Bronchial epithelial cell (primary cell): ENCODE measurements around the gene KLHL14. TPM values are rescaled to one million over a fixed set of nuclear protein-coding genes. Genes with fewer than 3 reads are reported as not detected.

Experiments
- DNase-seq: peaks from one replicate; pipeline ENCODE4 v3.0.0-alpha.2; 2010; ENCODE audit warnings: low read depth
- FAIRE-seq: peaks from 2 replicates; lab custom pipeline; 2011; peaks lifted over from hg19 to GRCh38; lab: Jason Lieb, UNC
- H3K27me3 ChIP-seq: 2 replicates; pipeline ENCODE4 v1.5.1; 2011; ENCODE audit warnings: low read length; ENCODE audit not compliant: control insufficient read depth, insufficient read depth
- H3K36me3 ChIP-seq: 2 replicates; pipeline ENCODE4 v1.5.1; 2011; ENCODE audit warnings: low read length; ENCODE audit not compliant: control insufficient read depth, insufficient read depth
- H3K4me3 ChIP-seq: 2 replicates; pipeline ENCODE4 v1.5.1; 2011; ENCODE audit warnings: mild to moderate bottlenecking, low read depth, low read length, control low read depth
- total RNA-seq: library from RNA; depleted of rRNA; stranded (reverse); fragments of >200 nt; gene quantifications from 2 replicates; pipeline ENCODE4 v1.2.1, GENCODE V29; 2014
- TF ChIP-seq, protein P1 (sequence below): IDR thresholded peaks from 2 replicates; pipeline ENCODE4 v1.5.1; 2011; ENCODE audit warnings: mild to moderate bottlenecking, moderate library complexity, low read length, control low read depth, inconsistent platforms; ENCODE audit not compliant: insufficient read depth, severe bottlenecking

KLHL14 gene, protein sequence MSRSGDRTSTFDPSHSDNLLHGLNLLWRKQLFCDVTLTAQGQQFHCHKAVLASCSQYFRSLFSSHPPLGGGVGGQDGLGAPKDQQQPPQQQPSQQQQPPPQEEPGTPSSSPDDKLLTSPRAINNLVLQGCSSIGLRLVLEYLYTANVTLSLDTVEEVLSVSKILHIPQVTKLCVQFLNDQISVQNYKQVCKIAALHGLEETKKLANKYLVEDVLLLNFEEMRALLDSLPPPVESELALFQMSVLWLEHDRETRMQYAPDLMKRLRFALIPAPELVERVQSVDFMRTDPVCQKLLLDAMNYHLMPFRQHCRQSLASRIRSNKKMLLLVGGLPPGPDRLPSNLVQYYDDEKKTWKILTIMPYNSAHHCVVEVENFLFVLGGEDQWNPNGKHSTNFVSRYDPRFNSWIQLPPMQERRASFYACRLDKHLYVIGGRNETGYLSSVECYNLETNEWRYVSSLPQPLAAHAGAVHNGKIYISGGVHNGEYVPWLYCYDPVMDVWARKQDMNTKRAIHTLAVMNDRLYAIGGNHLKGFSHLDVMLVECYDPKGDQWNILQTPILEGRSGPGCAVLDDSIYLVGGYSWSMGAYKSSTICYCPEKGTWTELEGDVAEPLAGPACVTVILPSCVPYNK
- not detected in 2 replicates for total RNA-seq

DNA sequence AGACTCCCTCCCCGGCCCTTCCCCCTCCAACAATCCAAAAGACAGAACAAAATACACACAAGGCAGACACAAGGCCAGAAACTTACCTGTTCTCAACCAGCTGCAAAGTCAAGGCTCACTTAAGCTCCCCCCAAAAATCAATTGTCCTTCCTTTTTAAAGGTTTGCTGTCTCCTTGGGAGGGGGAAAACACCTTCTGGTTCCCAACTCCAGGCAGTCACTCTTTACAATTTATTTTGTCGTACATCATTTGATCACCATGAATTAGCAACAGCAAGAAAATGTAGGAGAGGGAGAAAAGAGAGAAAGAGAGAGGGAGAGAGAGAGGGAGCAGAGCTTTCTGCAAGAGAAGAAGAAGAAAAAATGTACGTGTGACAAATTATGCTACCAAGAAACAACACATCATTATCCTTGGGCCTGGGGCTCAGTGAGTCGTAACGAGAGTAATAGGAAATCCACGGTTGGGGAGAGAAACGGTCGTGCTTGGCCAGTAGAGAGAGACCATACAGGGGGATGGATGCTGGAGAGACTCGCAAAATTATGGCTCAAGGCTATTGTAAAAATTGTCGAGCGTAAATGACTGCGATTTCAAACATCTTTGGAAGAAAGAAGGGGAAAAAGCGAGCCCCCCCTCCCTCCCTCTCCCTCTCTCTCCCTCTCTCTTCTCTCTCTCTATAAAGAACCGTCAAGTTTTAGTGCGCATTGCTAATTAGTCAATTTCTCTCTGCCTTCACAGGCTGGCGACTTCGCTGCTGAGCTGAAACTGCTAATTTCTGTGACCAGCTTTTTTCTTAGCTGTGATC is at the start of gene KLHL14:
Gene KLHL14, minus strand, starts transcription at position 443 of the 801 bp plus-strand sequence. CDS start 2,432 bp downstream, outside the sequence.
- TF ChIP-seq, protein P1, sequence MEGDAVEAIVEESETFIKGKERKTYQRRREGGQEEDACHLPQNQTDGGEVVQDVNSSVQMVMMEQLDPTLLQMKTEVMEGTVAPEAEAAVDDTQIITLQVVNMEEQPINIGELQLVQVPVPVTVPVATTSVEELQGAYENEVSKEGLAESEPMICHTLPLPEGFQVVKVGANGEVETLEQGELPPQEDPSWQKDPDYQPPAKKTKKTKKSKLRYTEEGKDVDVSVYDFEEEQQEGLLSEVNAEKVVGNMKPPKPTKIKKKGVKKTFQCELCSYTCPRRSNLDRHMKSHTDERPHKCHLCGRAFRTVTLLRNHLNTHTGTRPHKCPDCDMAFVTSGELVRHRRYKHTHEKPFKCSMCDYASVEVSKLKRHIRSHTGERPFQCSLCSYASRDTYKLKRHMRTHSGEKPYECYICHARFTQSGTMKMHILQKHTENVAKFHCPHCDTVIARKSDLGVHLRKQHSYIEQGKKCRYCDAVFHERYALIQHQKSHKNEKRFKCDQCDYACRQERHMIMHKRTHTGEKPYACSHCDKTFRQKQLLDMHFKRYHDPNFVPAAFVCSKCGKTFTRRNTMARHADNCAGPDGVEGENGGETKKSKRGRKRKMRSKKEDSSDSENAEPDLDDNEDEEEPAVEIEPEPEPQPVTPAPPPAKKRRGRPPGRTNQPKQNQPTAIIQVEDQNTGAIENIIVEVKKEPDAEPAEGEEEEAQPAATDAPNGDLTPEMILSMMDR, result no peak
- no peaks in the 10 kb centered on the region for H3K36me3 ChIP-seq
- peaks cover 32% of the 10 kb centered on the region for H3K27me3 ChIP-seq
- H3K4me3 ChIP-seq, result no peak within 1 kb of the TSS
- FAIRE-seq, result no peak
- DNase-seq, result no peak

DNA sequence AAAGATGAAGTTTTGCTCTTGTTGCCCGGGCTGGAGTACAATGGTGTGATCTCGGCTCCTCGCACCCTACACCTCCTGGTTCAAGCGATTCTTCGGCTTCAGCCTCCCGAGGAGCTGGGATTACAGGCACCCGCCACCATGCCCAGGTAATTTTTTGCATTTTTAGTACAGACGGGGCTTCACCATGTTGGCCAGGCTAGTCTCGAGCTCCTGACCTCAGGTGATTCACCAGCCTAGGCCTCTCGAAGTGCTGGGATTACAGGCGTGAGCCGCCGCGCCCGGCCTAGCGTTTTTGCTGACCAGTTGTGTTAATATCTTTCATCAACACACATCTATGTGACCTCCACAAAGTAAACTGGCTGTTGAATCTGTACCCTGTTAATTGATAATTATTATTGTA is 49.4 kb upstream of the KLHL14 start:
- FAIRE-seq (no peak), DNase-seq (no peak)
- no peak overlapping the region for H3K4me3 ChIP-seq
- no peaks in the 10 kb centered on the region for H3K27me3 ChIP-seq
- H3K36me3 ChIP-seq, result no peaks in the 10 kb centered on the region
- TF ChIP-seq, protein P1, result no peak

DNA sequence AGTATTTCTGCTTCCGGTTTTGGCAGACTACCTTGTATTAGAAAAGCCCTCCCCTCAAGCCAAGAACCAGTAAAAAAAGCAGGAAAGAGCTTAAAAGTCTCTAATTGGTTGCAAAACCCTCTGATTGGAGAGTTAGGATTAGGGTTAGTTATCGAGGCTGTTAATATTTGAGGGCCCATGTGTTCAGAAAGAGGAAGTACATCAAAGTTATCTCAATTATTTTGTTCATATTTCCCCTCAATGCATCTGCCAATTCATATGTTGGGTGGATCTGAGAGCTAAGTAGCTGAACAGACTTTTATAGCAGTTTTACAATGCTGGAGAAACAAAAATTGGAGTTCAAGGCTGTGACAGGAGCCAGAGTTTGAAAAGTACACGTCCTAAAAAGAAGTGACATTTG is 43.1 kb upstream of the KLHL14 start:
- no peak overlapping the region for H3K4me3 ChIP-seq
- no peaks in the 10 kb centered on the region for H3K36me3 ChIP-seq
- DNase-seq, result no peak
- FAIRE-seq, result no peak
- H3K27me3 ChIP-seq, result no peaks in the 10 kb centered on the region
- TF ChIP-seq, protein P1, result no peak

DNA sequence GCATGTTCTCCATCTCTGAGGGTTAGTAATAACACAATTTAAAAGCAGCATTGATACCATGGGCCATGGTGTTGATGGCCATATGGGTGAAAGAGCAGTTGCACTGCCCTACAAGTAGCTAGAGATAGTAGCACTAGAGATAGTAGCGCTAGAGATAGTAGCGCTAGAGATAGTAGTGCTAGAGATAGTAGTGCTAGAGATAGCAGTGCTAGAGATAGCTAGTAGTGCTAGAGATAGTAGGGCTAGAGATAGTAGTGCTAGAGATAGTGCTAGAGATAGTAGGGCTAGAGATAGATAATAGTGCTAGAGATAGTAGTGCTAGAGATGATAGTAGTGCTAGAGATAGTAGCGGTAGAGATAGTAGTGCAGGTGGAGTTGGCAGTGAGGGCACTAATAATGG is 39.5 kb upstream of the KLHL14 start:
- no peaks in the 10 kb centered on the region for H3K27me3 ChIP-seq
- no peak for DNase-seq
- H3K4me3 ChIP-seq, result no peak overlapping the region
- TF ChIP-seq, protein P1, result no peak
- no peak for FAIRE-seq
- H3K36me3 ChIP-seq, result no peaks in the 10 kb centered on the region

DNA sequence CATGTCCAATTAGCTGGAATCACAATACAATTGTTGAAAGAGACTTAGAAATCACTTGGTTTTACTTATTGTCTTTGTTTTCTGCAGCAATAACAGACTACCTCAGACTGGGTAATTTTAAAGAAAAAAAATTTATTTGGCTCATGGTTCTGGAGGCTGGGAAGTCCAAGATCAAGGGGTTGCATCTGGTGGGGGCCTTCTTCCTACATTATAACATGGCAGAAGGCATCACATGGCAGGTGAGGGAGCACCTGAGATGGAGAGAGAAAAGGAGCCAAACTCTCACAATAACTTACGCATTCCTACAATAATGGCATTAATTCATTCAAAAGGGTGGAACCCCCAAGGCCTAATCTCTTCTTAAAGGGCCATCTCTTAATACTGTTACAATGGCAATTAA is 37.5 kb upstream of the KLHL14 start:
- no peak for FAIRE-seq

More for the DNA sequence above, 37.5 kb upstream of the KLHL14 start:
- no peak for DNase-seq
- H3K27me3 ChIP-seq, result no peaks in the 10 kb centered on the region
- TF ChIP-seq, protein P1, result no peak
- H3K36me3 ChIP-seq, result no peaks in the 10 kb centered on the region
- no peak overlapping the region for H3K4me3 ChIP-seq
